Chondrocyte (in vitro differentiated cells): ENCODE measurements around the gene COMMD3. TPM values are rescaled to one million over a fixed set of nuclear protein-coding genes. Genes with fewer than 3 reads are reported as not detected.
A peak's percentile ranks its signal among the peaks of the same experiment; 100 is the strongest.

ENCODE experiments used
- DNase-seq: peaks from one replicate; pipeline ENCODE4 v3.0.0; 2021; ENCODE audit warnings: mixed read lengths, low spot score
- H3K27ac Mint-ChIP-seq: one replicate; pipeline ENCODE4 v1.8.0; 2021; ENCODE audit warnings: mild to moderate bottlenecking, moderate library complexity, mixed read lengths; ENCODE audit not compliant: unreplicated experiment
- H3K27me3 Mint-ChIP-seq: 2 replicates; pipeline ENCODE4 v1.8.0; 2021; ENCODE audit warnings: low read depth, mixed read lengths
- H3K36me3 Mint-ChIP-seq: 2 replicates; pipeline ENCODE4 v1.8.0; 2021; ENCODE audit warnings: low read depth, mixed read lengths
- H3K4me1 Mint-ChIP-seq: 2 replicates; pipeline ENCODE4 v1.8.0; 2021; ENCODE audit warnings: low read depth, mild to moderate bottlenecking, mixed read lengths
- H3K4me3 Mint-ChIP-seq: one replicate; pipeline ENCODE4 v1.8.0; 2021; ENCODE audit warnings: mild to moderate bottlenecking, moderate library complexity, mixed read lengths; ENCODE audit not compliant: unreplicated experiment
- H3K9me3 Mint-ChIP-seq: 2 replicates; pipeline ENCODE4 v1.8.0; 2021; ENCODE audit warnings: low read depth, mixed read lengths
- CTCF ChIP-seq: fragments of 200-600 bp; sonication (generic); IDR thresholded peaks from 2 replicates; pipeline ENCODE4 v1.5.0; 2021; ENCODE audit warnings: antibody characterized with exemption, mild to moderate bottlenecking, moderate library complexity
- long read RNA-seq: library from polyadenylated mRNA; stranded (forward); transcript quantifications from one replicate; pipeline ENCODE4 v2.0.0, GENCODE V29; 2021
- total RNA-seq: library from RNA; stranded (reverse); gene quantifications from 3 replicates; pipeline ENCODE4 v1.2.1, GENCODE V29; 2021

Gene COMMD3
- 51.4 to 68.9 TPM (median 55.8 TPM) in 3 replicates for total RNA-seq
- long read RNA-seq, transcript COMMD3-201 (8 exons, 1,342 nt) = major isoform, 50 of 66 reads
- long read RNA-seq, partial matches to known transcripts = 5 of 66 reads
- long read RNA-seq, other reads (novel, unspliced or antisense) = 7 of 66 reads

- H3K4me1 Mint-ChIP-seq = peaks cover 43% of the 10 kb centered on the region
- peak within 1 kb of the TSS; percentile 88 for H3K4me3 Mint-ChIP-seq
- peak; percentile 94 for DNase-seq
- H3K9me3 Mint-ChIP-seq = no peaks in the 10 kb centered on the region
- H3K27ac Mint-ChIP-seq = peak within 1 kb of the TSS; percentile 94
- no peak for TF ChIP-seq CTCF
- no peaks in the 10 kb centered on the region for H3K36me3 Mint-ChIP-seq
- H3K27me3 Mint-ChIP-seq = no peaks in the 10 kb centered on the region
Measured at GRCh38 chr10:22316286-22317075, at the start of gene COMMD3. COMMD3 (plus strand) TSS chr10:22316388; CDS start chr10:22316418, 30 bp downstream.

GRCh38 chr10:22268503-22268902 is 47.7 kb upstream of the COMMD3 start:
- Mint-ChIP-seq H3K36me3 (no peaks in the 10 kb centered on the region), H3K27me3 (peaks cover 20% of the 10 kb centered on the region), H3K9me3 (no peaks in the 10 kb centered on the region), H3K27ac (no peak overlapping the region), H3K4me1 (no peaks in the 10 kb centered on the region), H3K4me3 (no peak overlapping the region)
- TF ChIP-seq CTCF = no peak
- DNase-seq = no peak

GRCh38 chr10:22271786-22272185 is 44.4 kb upstream of the COMMD3 start:
- no peak for DNase-seq
- H3K27ac Mint-ChIP-seq = no peak overlapping the region
- H3K9me3 Mint-ChIP-seq = no peaks in the 10 kb centered on the region
- no peaks in the 10 kb centered on the region for H3K36me3 Mint-ChIP-seq
- H3K4me3 Mint-ChIP-seq = no peak overlapping the region
- no peaks in the 10 kb centered on the region for H3K4me1 Mint-ChIP-seq
- H3K27me3 Mint-ChIP-seq = peaks cover 2% of the 10 kb centered on the region
- no peak for TF ChIP-seq CTCF

GRCh38 chr10:22278441-22278782 is 37.8 kb upstream of the COMMD3 start:
- DNase-seq = no peak
- no peak for TF ChIP-seq CTCF
- Mint-ChIP-seq H3K4me3 (no peak overlapping the region), H3K27me3 (peaks cover 11% of the 10 kb centered on the region), H3K36me3 (no peaks in the 10 kb centered on the region), H3K27ac (no peak overlapping the region), H3K9me3 (no peaks in the 10 kb centered on the region), H3K4me1 (no peaks in the 10 kb centered on the region)

GRCh38 chr10:22280078-22280477 is 36.1 kb upstream of the COMMD3 start:
- Mint-ChIP-seq H3K27ac (no peak overlapping the region), H3K4me1 (no peaks in the 10 kb centered on the region), H3K4me3 (no peak overlapping the region), H3K36me3 (no peaks in the 10 kb centered on the region), H3K9me3 (no peaks in the 10 kb centered on the region), H3K27me3 (peaks cover 11% of the 10 kb centered on the region)
- DNase-seq = no peak
- TF ChIP-seq CTCF = no peak
